Measurements from ENCODE around the gene NFIA. TPM values are rescaled to one million over a fixed set of nuclear protein-coding genes. Genes with fewer than 3 reads are reported as not detected.

The NFIA gene
- total and polyA plus RNA-seq, 5 donors = 15.9 to 127 (median 108) TPM

DNA sequence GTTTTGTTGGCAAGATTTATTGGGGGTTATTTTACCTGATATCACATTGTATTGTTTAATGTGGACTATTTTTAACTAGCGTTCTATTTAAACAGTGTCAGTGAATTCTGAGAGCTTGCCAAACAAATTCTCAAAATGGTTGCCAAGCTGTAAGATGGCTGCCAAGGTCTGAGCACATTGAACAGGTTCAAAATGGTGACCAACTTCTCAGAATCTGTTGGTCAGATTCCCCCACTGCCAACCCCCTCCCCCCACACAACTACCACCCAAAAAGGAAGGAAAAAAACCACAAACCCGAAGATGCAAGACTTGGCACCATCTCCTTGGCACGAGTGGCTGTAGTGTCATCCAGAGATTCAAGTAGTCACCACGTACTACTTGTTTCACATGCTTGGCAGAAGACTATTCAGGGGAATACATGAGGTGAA is 159.1 kb downstream of the NFIA start:
- ATAC-seq (peak; percentile 74 to 78), DNase-seq (peak; percentile 70 to 83 (median 76))
- no peaks in the 10 kb centered on the region for H3K27me3 ChIP-seq (ENCODE audit: control insufficient read depth, insufficient read depth)
- H3K27ac ChIP-seq (ENCODE audit: low read length) = peak overlapping the region; percentile 94
- no peaks in the 10 kb centered on the region for H3K9me3 ChIP-seq (ENCODE audit: control insufficient read depth, low read length)
- H3K4me1 ChIP-seq (ENCODE audit: control insufficient read depth, insufficient read depth, low read length) = peaks cover 6% of the 10 kb centered on the region
- intact Hi-C loops (cut with DNase I) = loop anchor here in 1 of 4 donors (10.0 kb wide), 1 partner anchor 47 kb away; no protein-coding TSS in a partner anchor
- 10% methylated on average over 4 of the region's 4 CpGs for WGBS
- peak overlapping the region; percentile 21 for H3K4me3 ChIP-seq (ENCODE audit: low read length)

DNA sequence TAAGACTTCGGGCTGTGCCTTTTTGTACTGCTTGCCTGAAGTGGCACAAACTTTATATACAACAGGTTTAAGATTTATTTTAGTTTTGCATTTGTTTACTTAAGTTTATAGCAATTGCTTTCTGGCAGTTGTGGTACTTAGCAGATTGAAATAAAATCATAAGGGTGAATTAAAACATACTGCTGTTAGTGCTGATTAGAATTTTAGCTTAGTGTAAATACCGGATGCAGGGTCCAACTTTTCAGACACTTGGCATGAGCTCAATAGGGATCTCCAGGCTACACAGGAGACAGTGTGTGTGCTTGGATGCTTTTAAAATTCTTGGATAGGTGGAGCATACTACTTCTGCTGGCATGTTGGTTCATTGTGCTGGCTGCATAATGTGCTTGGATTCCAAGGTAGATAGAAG is 159.6 kb downstream of the NFIA start:
- 28% methylated on average over 2 of the region's 2 CpGs for WGBS
- peaks cover 6% of the 10 kb centered on the region for H3K4me1 ChIP-seq (ENCODE audit: control insufficient read depth, insufficient read depth, low read length)
- peak overlapping the region; percentile 94 for H3K27ac ChIP-seq (ENCODE audit: low read length)
- peak overlapping the region; percentile 21 for H3K4me3 ChIP-seq (ENCODE audit: low read length)
- H3K27me3 ChIP-seq (ENCODE audit: control insufficient read depth, insufficient read depth) = no peaks in the 10 kb centered on the region
- ATAC-seq = peak; percentile 68 to 73
- H3K9me3 ChIP-seq (ENCODE audit: control insufficient read depth, low read length) = no peaks in the 10 kb centered on the region
- DNase-seq = no peak
- intact Hi-C loops (cut with DNase I) = loop anchor here in 1 of 4 donors (10.0 kb wide), 1 partner anchor 47 kb away; no protein-coding TSS in a partner anchor

DNA sequence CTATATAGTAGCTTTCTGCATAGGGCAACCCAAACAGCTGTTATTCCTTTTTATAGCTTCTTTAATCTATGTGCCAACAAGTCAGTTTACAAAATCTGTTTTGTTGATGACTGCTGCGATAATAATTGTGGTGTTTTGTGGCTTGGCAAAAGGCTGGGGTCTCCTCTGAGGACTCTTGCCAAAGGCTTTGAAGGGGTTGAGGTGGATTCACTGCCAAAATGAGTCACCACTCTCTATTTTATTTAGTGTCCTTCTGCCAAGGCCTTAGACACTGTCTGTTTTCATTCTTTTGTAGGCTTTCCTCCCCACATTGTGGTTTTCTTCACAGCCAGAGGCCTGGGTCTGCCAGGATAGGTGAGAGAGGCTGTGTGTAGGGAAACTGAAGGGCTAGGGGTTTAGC is 161.8 kb downstream of the NFIA start:
- DNase-seq (no peak), ATAC-seq (peak in 1 of 2 donors; percentile 45)
- intact Hi-C loops (cut with DNase I) = loop anchor here in 1 of 4 donors (10.0 kb wide), 1 partner anchor 49 kb away; no protein-coding TSS in a partner anchor
- Histone ChIP-seq H3K4me1 (ENCODE audit: control insufficient read depth, insufficient read depth, low read length) (peaks cover 8% of the 10 kb centered on the region), H3K9me3 (ENCODE audit: control insufficient read depth, low read length) (no peaks in the 10 kb centered on the region), H3K27me3 (ENCODE audit: control insufficient read depth, insufficient read depth) (no peaks in the 10 kb centered on the region), H3K4me3 (ENCODE audit: low read length) (no peak overlapping the region), H3K27ac (ENCODE audit: low read length) (peak overlapping the region; percentile 11)
- WGBS = 13% methylated on average over 1 of the region's 1 CpG

DNA sequence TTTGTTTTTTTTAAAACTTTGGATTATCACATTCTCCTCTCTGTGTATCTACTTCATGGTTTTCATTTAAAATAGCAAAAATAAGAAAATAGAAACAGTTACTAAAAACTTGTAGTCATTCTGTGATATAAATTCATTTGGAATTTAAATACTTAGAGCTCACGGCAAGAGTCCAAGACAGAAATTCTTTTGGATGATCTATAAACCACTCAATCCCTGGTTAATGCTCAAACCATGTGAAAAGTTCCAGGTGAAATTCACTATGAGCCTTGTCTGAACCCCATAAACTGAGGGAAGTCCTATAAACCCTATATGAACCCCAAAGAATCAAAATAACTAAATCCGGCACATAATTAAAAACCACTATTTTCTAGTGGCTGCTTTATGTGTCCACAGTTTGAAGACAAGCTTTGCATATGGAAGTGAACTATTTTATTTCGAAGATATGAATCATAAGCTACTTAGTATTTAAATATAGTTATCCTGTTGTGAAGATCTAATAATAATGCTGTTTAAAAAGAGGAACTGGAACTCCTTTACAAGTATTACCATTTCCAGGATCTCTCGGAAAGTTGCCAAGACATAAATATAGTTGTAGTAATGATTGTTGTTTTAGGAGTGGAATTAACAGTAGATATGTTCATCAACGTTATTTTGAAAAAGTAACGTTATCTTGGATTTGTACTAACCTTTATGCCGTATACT is 163.5 kb downstream of the NFIA start:
- Histone ChIP-seq H3K27me3 (ENCODE audit: control insufficient read depth, insufficient read depth) (no peaks in the 10 kb centered on the region), H3K27ac (ENCODE audit: low read length) (no peak overlapping the region), H3K9me3 (ENCODE audit: control insufficient read depth, low read length) (no peaks in the 10 kb centered on the region), H3K4me3 (ENCODE audit: low read length) (no peak overlapping the region), H3K4me1 (ENCODE audit: control insufficient read depth, insufficient read depth, low read length) (peaks cover 8% of the 10 kb centered on the region)
- intact Hi-C loops (cut with DNase I) = loop anchor here in 1 of 4 donors (10.0 kb wide), 1 partner anchor 51 kb away; no protein-coding TSS in a partner anchor
- ATAC-seq = no peak
- no peak for DNase-seq
- WGBS = 86% methylated on average over 7 of the region's 7 CpGs

DNA sequence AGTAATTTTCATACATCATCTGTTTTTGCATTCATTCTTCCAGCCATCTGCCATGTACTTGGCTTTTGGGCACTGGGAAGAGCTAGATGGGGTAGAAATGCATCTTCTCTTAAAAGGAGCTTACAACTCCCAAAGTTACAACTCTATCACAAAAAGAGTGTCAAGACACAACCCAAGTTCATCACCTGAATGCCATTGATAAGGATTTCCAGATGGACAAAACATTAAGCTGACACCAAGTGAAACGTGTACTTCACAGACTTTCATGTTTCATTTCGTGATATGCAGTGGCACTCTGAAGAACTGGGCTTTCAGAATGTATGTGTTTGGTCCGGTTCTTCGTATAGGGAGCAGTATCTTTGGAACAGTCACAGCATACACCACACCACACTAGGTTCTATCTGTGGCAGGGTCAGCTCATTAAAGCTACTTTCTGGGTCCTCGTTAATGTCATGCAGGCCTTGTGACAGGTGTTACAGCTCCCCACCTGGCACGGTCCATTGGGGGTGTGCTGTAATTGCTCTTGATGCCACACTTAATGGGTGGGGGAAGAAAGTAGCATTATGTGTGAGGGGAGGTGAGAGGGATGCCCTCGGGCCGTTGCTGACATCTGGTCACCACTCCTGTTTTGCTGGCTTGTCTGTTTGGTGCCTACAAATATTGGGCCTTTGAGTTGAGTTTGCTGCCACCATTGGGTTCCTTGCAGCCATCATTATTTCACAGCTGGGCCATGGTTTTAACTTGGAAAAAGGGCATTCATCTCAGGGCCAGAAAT is 164.9 kb downstream of the NFIA start:
- Histone ChIP-seq H3K27me3 (ENCODE audit: control insufficient read depth, insufficient read depth) (no peaks in the 10 kb centered on the region), H3K4me1 (ENCODE audit: control insufficient read depth, insufficient read depth, low read length) (peaks cover 4% of the 10 kb centered on the region), H3K4me3 (ENCODE audit: low read length) (no peak overlapping the region), H3K27ac (ENCODE audit: low read length) (no peak overlapping the region), H3K9me3 (ENCODE audit: control insufficient read depth, low read length) (no peaks in the 10 kb centered on the region)
- DNase-seq (no peak), ATAC-seq (peak in 1 of 2 donors; percentile 39)
- intact Hi-C loops (cut with DNase I) = loop anchor here in 1 of 4 donors (10.0 kb wide), 1 partner anchor 52 kb away; no protein-coding TSS in a partner anchor
- WGBS = 92% methylated on average over 8 of the region's 8 CpGs

DNA sequence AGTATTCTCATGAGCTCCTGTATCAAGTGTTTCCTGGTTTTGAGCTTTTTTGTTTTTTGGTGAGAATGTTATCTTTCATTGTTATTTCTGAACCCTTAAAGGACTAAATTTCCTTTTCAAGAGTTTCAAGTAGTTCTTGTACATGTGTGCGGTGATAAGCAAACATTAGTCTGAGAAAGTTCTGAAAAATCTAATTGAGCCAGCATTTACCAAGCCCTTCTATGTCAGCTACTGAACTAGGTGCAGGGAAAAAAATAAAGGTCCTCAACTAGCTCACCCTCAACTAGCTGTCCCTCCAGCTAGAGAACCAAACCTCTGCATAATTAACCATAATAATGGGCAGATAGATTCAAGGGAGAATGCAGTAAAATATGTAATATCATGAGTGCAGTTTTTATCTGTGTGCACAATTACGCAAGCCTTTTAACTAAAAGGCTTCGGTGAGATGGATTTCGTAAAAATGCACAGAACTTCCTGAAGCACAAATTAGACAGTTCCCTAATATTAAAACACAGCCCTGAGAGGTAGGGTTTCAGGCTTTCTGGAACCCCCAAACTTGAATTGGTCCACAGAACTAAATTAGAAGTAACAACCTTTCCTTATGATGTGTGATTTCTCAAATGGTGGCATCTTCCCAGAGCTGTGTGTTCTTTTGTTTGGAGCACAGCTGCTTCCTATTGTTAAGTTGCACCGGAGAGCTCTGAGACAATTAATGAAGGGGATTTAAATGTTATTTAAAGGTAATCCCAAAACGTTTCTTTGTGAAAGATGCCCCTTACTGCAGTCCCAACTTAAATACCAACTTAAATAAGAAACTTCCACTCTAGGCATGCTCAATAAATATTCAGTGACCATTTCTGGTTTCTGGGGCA is 165.8 kb downstream of the NFIA start:
- H3K27ac ChIP-seq (ENCODE audit: low read length) = peak overlapping the region; percentile 43
- WGBS = 55% methylated on average over 6 of the region's 6 CpGs
- H3K4me3 ChIP-seq (ENCODE audit: low read length) = no peak overlapping the region
- no peaks in the 10 kb centered on the region for H3K9me3 ChIP-seq (ENCODE audit: control insufficient read depth, low read length)
- no peaks in the 10 kb centered on the region for H3K27me3 ChIP-seq (ENCODE audit: control insufficient read depth, insufficient read depth)
- DNase-seq = no peak
- intact Hi-C loops (cut with DNase I) = loop anchor here in 1 of 4 donors (10.0 kb wide), 1 partner anchor 53 kb away; no protein-coding TSS in a partner anchor
- H3K4me1 ChIP-seq (ENCODE audit: control insufficient read depth, insufficient read depth, low read length) = peaks cover 7% of the 10 kb centered on the region
- peak; percentile 10 to 23 for ATAC-seq

DNA sequence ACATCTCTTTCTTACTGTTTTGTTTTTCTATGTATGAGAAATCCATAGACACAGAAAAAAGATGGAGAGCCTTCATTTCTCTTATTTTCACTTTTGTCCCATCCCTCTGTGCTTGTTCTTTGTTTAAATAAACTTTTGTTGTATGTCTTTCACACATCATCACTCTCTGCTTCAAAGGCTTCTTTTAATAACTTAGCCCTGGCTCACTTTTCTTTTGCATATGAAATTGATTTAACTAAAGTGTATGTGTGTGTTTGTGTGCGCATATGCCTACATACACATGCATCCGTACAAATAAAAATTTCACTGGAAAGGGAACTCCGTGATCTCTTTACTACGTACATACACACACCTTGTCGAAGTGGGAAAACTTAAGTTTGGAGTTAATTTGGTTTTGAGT is 168.6 kb downstream of the NFIA start:
- Histone ChIP-seq H3K27me3 (ENCODE audit: control insufficient read depth, insufficient read depth) (no peaks in the 10 kb centered on the region), H3K4me1 (ENCODE audit: control insufficient read depth, insufficient read depth, low read length) (peaks cover 11% of the 10 kb centered on the region), H3K9me3 (ENCODE audit: control insufficient read depth, low read length) (no peaks in the 10 kb centered on the region), H3K27ac (ENCODE audit: low read length) (no peak overlapping the region), H3K4me3 (ENCODE audit: low read length) (no peak overlapping the region)
- DNase-seq = no peak
- 69% methylated on average over 5 of the region's 5 CpGs for WGBS
- ATAC-seq = no peak
- intact Hi-C loops (cut with DNase I) = no loop called here

DNA sequence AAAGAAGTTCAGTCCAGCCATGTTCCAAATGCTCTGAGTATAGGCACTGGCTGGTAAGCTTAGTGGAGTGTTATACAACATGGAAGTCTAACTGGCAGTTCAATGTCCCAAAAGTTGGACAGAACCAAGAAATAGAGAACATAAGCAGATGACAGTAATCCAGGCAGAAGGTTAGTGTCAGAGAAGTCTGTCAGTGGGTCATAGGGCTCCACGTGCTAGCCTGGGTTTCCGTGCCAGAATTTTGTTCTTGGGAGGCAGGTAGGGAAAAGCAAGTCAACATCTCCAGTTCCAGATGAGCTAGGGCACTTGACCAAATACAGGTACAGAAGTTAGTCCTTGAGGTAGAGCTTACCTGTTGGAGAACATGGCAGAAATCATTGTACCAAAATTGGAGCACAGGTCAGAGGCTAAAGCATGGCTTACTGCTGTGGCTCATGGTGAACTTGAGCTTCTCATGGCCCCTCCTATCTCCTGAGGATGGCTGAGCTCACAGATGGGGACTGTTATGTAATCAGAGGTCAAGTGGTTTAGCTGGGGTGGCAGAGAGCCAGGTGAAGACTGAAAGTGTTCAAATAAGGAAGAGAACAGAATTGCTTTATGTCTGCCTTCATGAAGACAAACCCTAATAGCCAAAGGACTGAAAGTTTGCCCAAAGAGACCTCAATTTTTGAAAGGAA is 170.8 kb downstream of the NFIA start:
- no peaks in the 10 kb centered on the region for H3K9me3 ChIP-seq (ENCODE audit: control insufficient read depth, low read length)
- WGBS = 77% methylated on average over 2 of the region's 2 CpGs
- no peak overlapping the region for H3K4me3 ChIP-seq (ENCODE audit: low read length)
- peak; percentile 81 to 89 for ATAC-seq
- peak overlapping the region; percentile 75 for H3K27ac ChIP-seq (ENCODE audit: low read length)
- peak; percentile 71 to 89 (median 75) for DNase-seq
- H3K27me3 ChIP-seq (ENCODE audit: control insufficient read depth, insufficient read depth) = no peaks in the 10 kb centered on the region
- intact Hi-C loops (cut with DNase I) = no loop called here
- H3K4me1 ChIP-seq (ENCODE audit: control insufficient read depth, insufficient read depth, low read length) = peaks cover 8% of the 10 kb centered on the region

DNA sequence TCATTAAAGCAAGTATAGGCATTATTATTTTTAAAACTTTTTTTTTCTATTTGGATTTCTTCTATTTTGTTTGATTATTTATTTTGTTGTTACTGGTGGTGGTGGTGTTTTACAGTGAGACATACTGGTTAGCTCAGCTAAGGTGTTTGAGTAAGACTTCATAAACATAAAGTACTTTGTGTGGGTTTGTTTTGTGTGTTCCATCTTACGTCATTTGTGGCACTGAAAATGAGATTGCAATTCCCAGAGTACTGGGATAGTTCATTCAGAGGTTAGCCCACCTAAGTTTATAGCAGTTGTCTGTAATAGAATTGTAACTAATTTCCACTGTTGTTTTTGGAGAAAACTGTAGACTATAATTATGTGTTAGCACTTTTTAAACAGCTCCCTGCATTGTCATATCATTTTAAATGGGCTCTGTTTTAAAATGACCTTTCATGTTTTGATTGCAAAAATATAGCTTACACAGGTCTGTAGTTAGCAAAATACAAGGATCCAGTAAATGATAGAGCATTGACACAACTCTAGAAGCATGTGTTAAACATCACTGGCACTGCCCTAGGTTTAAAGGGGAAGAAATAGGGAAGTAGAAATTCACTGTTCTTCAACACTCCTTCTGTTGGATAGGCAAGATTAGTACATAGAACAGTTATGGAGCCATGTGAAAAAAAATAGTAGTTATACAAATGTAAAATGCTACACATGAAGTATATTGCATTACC is 171.7 kb downstream of the NFIA start:
- H3K4me3 ChIP-seq (ENCODE audit: low read length) = no peak overlapping the region
- intact Hi-C loops (cut with DNase I) = no loop called here
- H3K27ac ChIP-seq (ENCODE audit: low read length) = no peak overlapping the region
- H3K4me1 ChIP-seq (ENCODE audit: control insufficient read depth, insufficient read depth, low read length) = peaks cover 8% of the 10 kb centered on the region
- 51% methylated on average over 1 of the region's 1 CpG for WGBS
- ATAC-seq = peak; percentile 29 to 45
- no peaks in the 10 kb centered on the region for H3K9me3 ChIP-seq (ENCODE audit: control insufficient read depth, low read length)
- DNase-seq = no peak
- H3K27me3 ChIP-seq (ENCODE audit: control insufficient read depth, insufficient read depth) = no peaks in the 10 kb centered on the region

All from right cardiac atrium (tissue), 5 donors.